Measurements from ENCODE around the gene ISOC2.
A peak's percentile ranks its signal among the peaks of the same experiment; 100 is the strongest.

ISOC2 gene

GRCh38 chr19:55462722-55463121, 1.3 kb upstream of the ISOC2 start:
- H3K4me3 ChIP-seq (ENCODE audit: low read depth, low read length) = no peak overlapping the region
- TF ChIP-seq MYC (IDR thresholded peaks at IDR 0.05; ENCODE audit: low read depth, low read length) = no peak
- TF ChIP-seq MAX (IDR thresholded peaks at IDR 0.05; ENCODE audit: low read depth, low read length) = no peak
- TF ChIP-seq POLR2A (IDR thresholded peaks at IDR 0.05; ENCODE audit: extremely low read depth, insufficient read length) = no peak
- no peak for TF ChIP-seq CTCF (IDR thresholded peaks at IDR 0.05; ENCODE audit: low read depth, low read length)
- DNase-seq (ENCODE audit: low read depth) = no peak

GRCh38 chr19:55461974-55462626, 658 bp upstream of the ISOC2 start:
- TF ChIP-seq CTCF (IDR thresholded peaks at IDR 0.05; ENCODE audit: low read depth, low read length) (no peak), POLR2A (IDR thresholded peaks at IDR 0.05; ENCODE audit: extremely low read depth, insufficient read length) (no peak), MAX (IDR thresholded peaks at IDR 0.05; ENCODE audit: low read depth, low read length) (no peak), MYC (IDR thresholded peaks at IDR 0.05; ENCODE audit: low read depth, low read length) (no peak)
- no peak for DNase-seq (ENCODE audit: low read depth)
- peak overlapping the region; percentile 48 for H3K4me3 ChIP-seq (ENCODE audit: low read depth, low read length)

- peak; percentile 72 for DNase-seq (ENCODE audit: low read depth)
- TF ChIP-seq MYC (IDR thresholded peaks at IDR 0.05; ENCODE audit: low read depth, low read length) (no peak), MAX (IDR thresholded peaks at IDR 0.05; ENCODE audit: low read depth, low read length) (no peak), POLR2A (IDR thresholded peaks at IDR 0.05; ENCODE audit: extremely low read depth, insufficient read length) (no peak), CTCF (IDR thresholded peaks at IDR 0.05; ENCODE audit: low read depth, low read length) (no peak)
- peak overlapping the region; percentile 67 for H3K4me3 ChIP-seq (ENCODE audit: low read depth, low read length)
These were observed 678 bp downstream of the ISOC2 start for GRCh38 chr19:55460670-55461258.

- H3K4me3 ChIP-seq (ENCODE audit: low read depth, low read length) = no peak overlapping the region
- no peak for DNase-seq (ENCODE audit: low read depth)
- TF ChIP-seq CTCF (IDR thresholded peaks at IDR 0.05; ENCODE audit: low read depth, low read length) = no peak
These were observed 1.3 kb downstream of the ISOC2 start for GRCh38 chr19:55459950-55460657.

- no peak for DNase-seq (ENCODE audit: low read depth)
- TF ChIP-seq POLR2A (IDR thresholded peaks at IDR 0.05; ENCODE audit: extremely low read depth, insufficient read length) = no peak
- no peak for TF ChIP-seq CTCF (IDR thresholded peaks at IDR 0.05; ENCODE audit: low read depth, low read length)
- no peak for TF ChIP-seq MYC (IDR thresholded peaks at IDR 0.05; ENCODE audit: low read depth, low read length)
- TF ChIP-seq MAX (IDR thresholded peaks at IDR 0.05; ENCODE audit: low read depth, low read length) = no peak
- H3K4me3 ChIP-seq (ENCODE audit: low read depth, low read length) = no peak overlapping the region
These were observed 1.9 kb downstream of the ISOC2 start for GRCh38 chr19:55459551-55459949.

All from NB4 (cell line).